ENCODE results near the gene TAF7. TPM values are rescaled to one million over a fixed set of nuclear protein-coding genes. Genes with fewer than 3 reads are reported as not detected.
"Not testable (repeated sequence)": the region's sequence is repeated elsewhere in the genome, so short reads cannot be mapped to it uniquely, and the experiment has no call there.

TAF7 gene
- total RNA-seq, 2 experiments from 2014 or later: 57.0 to 57.9 TPM

GRCh38 chr5:141330299-141331080, 9.9 kb upstream of the TAF7 start, which contains the start of gene PCDHGA1:
PCDHGA1 (plus strand) TSS chr5:141330514.
- Mint-ChIP-seq H3K27me3 (ENCODE audit: low read depth) (peaks cover 52% of the 10 kb centered on the region), H3K27ac (no peak within 1 kb of the TSS), H3K9me3 (peaks cover 26% of the 10 kb centered on the region), H3K4me3 (no peak within 1 kb of the TSS), H3K36me3 (ENCODE audit: low read depth) (peaks cover 19% of the 10 kb centered on the region), H3K4me1 (ENCODE audit: low read depth) (peaks cover 2% of the 10 kb centered on the region)
- CTCF ChIA-PET: interaction anchor here (0.7 to 2.7 kb wide), 4 partner anchors 9 to 233 kb away, joined by 3 to 19 read pairs (median 4); partner anchors contain the start of gene TAF7
- intact Hi-C loops (cut with micrococcal nuclease): no loop called here
- DNase-seq: peak; percentile 38

GRCh38 chr5:141328231-141328630, 7.6 kb upstream of the TAF7 start:
- Mint-ChIP-seq H3K27me3 (ENCODE audit: low read depth) (peaks cover 39% of the 10 kb centered on the region), H3K9me3 (peaks cover 19% of the 10 kb centered on the region), H3K36me3 (ENCODE audit: low read depth) (peaks cover 12% of the 10 kb centered on the region), H3K4me1 (ENCODE audit: low read depth) (peaks cover 2% of the 10 kb centered on the region), H3K4me3 (no peak overlapping the region), H3K27ac (no peak overlapping the region)
- no peak for DNase-seq
- CTCF ChIA-PET: interaction anchor here (0.6 to 2.7 kb wide), 8 partner anchors 8 to 230 kb away, joined by 3 to 19 read pairs (median 4); partner anchors contain the start of genes PCDHB8, PCDHGA2, PCDHGA4 and TAF7
- intact Hi-C loops (cut with micrococcal nuclease): loop anchor here (10.0 kb wide), 1 partner anchor 243 kb away; no protein-coding TSS in a partner anchor

GRCh38 chr5:141326088-141326854, 5.7 kb upstream of the TAF7 start:
- H3K9me3 Mint-ChIP-seq: peaks cover 12% of the 10 kb centered on the region
- CTCF ChIA-PET: interaction anchor here (0.6 to 1.5 kb wide), 3 partner anchors 44 to 186 kb away, joined by 4 to 6 read pairs (median 4); partner anchors contain the start of gene PCDHGA12
- DNase-seq: peak; percentile 82
- H3K27ac Mint-ChIP-seq: no peak overlapping the region
- intact Hi-C loops (cut with micrococcal nuclease): loop anchor here (1.0 to 10.0 kb wide), 2 partner anchors 198 to 241 kb away; no protein-coding TSS in a partner anchor
- H3K4me3 Mint-ChIP-seq: peak overlapping the region; percentile 82
- peaks cover 2% of the 10 kb centered on the region for H3K36me3 Mint-ChIP-seq (ENCODE audit: low read depth)
- peaks cover 2% of the 10 kb centered on the region for H3K4me1 Mint-ChIP-seq (ENCODE audit: low read depth)
- peaks cover 24% of the 10 kb centered on the region for H3K27me3 Mint-ChIP-seq (ENCODE audit: low read depth)

- Mint-ChIP-seq H3K27ac (no peak overlapping the region), H3K9me3 (peaks cover 29% of the 10 kb centered on the region), H3K4me3 (no peak overlapping the region), H3K36me3 (ENCODE audit: low read depth) (peaks cover 32% of the 10 kb centered on the region), H3K27me3 (ENCODE audit: low read depth) (peaks cover 5% of the 10 kb centered on the region), H3K4me1 (ENCODE audit: low read depth) (peaks cover 26% of the 10 kb centered on the region)
- no peak for DNase-seq
- CTCF ChIA-PET: interaction anchor here (2.5 to 2.7 kb wide), 2 partner anchors 236 to 242 kb away, joined by 10 to 15 read pairs; no protein-coding TSS in a partner anchor
- intact Hi-C loops (cut with micrococcal nuclease): loop anchor here (5.0 to 10.0 kb wide), 2 partner anchors 237 to 1205 kb away; no protein-coding TSS in a partner anchor
Measured at GRCh38 chr5:141322261-141322660, 1.7 kb upstream of the TAF7 start.

- peaks cover 56% of the 10 kb centered on the region for H3K36me3 Mint-ChIP-seq (ENCODE audit: low read depth)
- peaks cover 45% of the 10 kb centered on the region for H3K9me3 Mint-ChIP-seq
- peak overlapping the region; percentile 99 for H3K27ac Mint-ChIP-seq
- CTCF ChIA-PET: interaction anchor here (0.6 to 2.1 kb wide), 22 partner anchors 8 to 1511 kb away, joined by 3 to 19 read pairs (median 4); partner anchors contain the start of genes PCDHGA1, PCDHGA10, PCDHGA12 and PCDHGA2
- H3K27me3 Mint-ChIP-seq (ENCODE audit: low read depth): no peaks in the 10 kb centered on the region
- peaks cover 25% of the 10 kb centered on the region for H3K4me1 Mint-ChIP-seq (ENCODE audit: low read depth)
- intact Hi-C loops (cut with micrococcal nuclease): loop anchor here (1.0 to 10.0 kb wide), 11 partner anchors 23 to 1202 kb away; partner anchors contain the start of genes ANKHD1, PCDHGA10, PCDHGA3 and PFDN1
- DNase-seq: no peak
- H3K4me3 Mint-ChIP-seq: peak overlapping the region; percentile 97
Measured at GRCh38 chr5:141319699-141320098, 885 bp downstream of the TAF7 start.

- H3K27ac Mint-ChIP-seq: peak overlapping the region; percentile 39
- H3K9me3 Mint-ChIP-seq: peaks cover 47% of the 10 kb centered on the region
- H3K4me1 Mint-ChIP-seq (ENCODE audit: low read depth): peaks cover 25% of the 10 kb centered on the region
- peak overlapping the region; percentile 97 for H3K4me3 Mint-ChIP-seq
- no peak for DNase-seq
- peaks cover 58% of the 10 kb centered on the region for H3K36me3 Mint-ChIP-seq (ENCODE audit: low read depth)
- H3K27me3 Mint-ChIP-seq (ENCODE audit: low read depth): no peaks in the 10 kb centered on the region
- CTCF ChIA-PET: interaction anchor here (0.9 to 2.1 kb wide), 6 partner anchors 10 to 1512 kb away, joined by 3 to 8 read pairs (median 4); partner anchors contain the start of gene PCDHGA10
- intact Hi-C loops (cut with micrococcal nuclease): no loop called here
Measured at GRCh38 chr5:141319202-141319601, 1.4 kb downstream of the TAF7 start.

- Mint-ChIP-seq H3K9me3 (peaks cover 65% of the 10 kb centered on the region), H3K4me1 (ENCODE audit: low read depth) (peaks cover 25% of the 10 kb centered on the region), H3K36me3 (ENCODE audit: low read depth) (peaks cover 75% of the 10 kb centered on the region)
- H3K4me3 Mint-ChIP-seq; H3K27me3 Mint-ChIP-seq (ENCODE audit: low read depth); H3K27ac Mint-ChIP-seq; CTCF ChIA-PET; intact Hi-C loops (cut with micrococcal nuclease); DNase-seq: not testable (repeated sequence)
Measured at GRCh38 chr5:141316963-141317362, 3.6 kb downstream of the TAF7 start.

GRCh38 chr5:141313711-141314110, 6.9 kb downstream of the TAF7 start:
- Mint-ChIP-seq H3K27ac (no peak overlapping the region), H3K27me3 (ENCODE audit: low read depth) (no peaks in the 10 kb centered on the region), H3K4me3 (no peak overlapping the region), H3K36me3 (ENCODE audit: low read depth) (peaks cover 71% of the 10 kb centered on the region), H3K9me3 (peaks cover 76% of the 10 kb centered on the region), H3K4me1 (ENCODE audit: low read depth) (peaks cover 6% of the 10 kb centered on the region)
- CTCF ChIA-PET: no interaction called here
- intact Hi-C loops (cut with micrococcal nuclease): no loop called here
- DNase-seq: no peak

- no peak for DNase-seq
- intact Hi-C loops (cut with micrococcal nuclease): no loop called here
- H3K27me3 Mint-ChIP-seq (ENCODE audit: low read depth): no peaks in the 10 kb centered on the region
- peaks cover 70% of the 10 kb centered on the region for H3K9me3 Mint-ChIP-seq
- H3K4me1 Mint-ChIP-seq (ENCODE audit: low read depth): no peaks in the 10 kb centered on the region
- H3K27ac Mint-ChIP-seq: no peak overlapping the region
- H3K36me3 Mint-ChIP-seq (ENCODE audit: low read depth): peaks cover 49% of the 10 kb centered on the region
- CTCF ChIA-PET: no interaction called here
- H3K4me3 Mint-ChIP-seq: no peak overlapping the region
Measured at GRCh38 chr5:141306630-141307029, 14.0 kb downstream of the TAF7 start.

- Mint-ChIP-seq H3K27me3 (ENCODE audit: low read depth) (no peaks in the 10 kb centered on the region), H3K27ac (no peak within 1 kb of the TSS), H3K9me3 (peaks cover 55% of the 10 kb centered on the region), H3K4me3 (no peak within 1 kb of the TSS), H3K4me1 (ENCODE audit: low read depth) (no peaks in the 10 kb centered on the region), H3K36me3 (ENCODE audit: low read depth) (peaks cover 41% of the 10 kb centered on the region)
- CTCF ChIA-PET: interaction anchor here (0.6 kb wide), 1 partner anchor 80 kb away, joined by 5 read pairs; the partner anchor contains the start of gene PCDHB14
- intact Hi-C loops (cut with micrococcal nuclease): no loop called here
- DNase-seq: no peak
Measured at GRCh38 chr5:141303756-141304155, 16.8 kb downstream of the TAF7 start, which contains the start of gene SLC25A2. SLC25A2 (minus strand) TSS chr5:141304049; CDS start chr5:141303865, 184 bp downstream.

- no peak for DNase-seq
- H3K27ac Mint-ChIP-seq: no peak overlapping the region
- H3K4me3 Mint-ChIP-seq: no peak overlapping the region
- H3K9me3 Mint-ChIP-seq: peaks cover 55% of the 10 kb centered on the region
- no peaks in the 10 kb centered on the region for H3K4me1 Mint-ChIP-seq (ENCODE audit: low read depth)
- CTCF ChIA-PET: no interaction called here
- no peaks in the 10 kb centered on the region for H3K27me3 Mint-ChIP-seq (ENCODE audit: low read depth)
- intact Hi-C loops (cut with micrococcal nuclease): no loop called here
- H3K36me3 Mint-ChIP-seq (ENCODE audit: low read depth): peaks cover 47% of the 10 kb centered on the region
Measured at GRCh38 chr5:141298376-141298775, 22.2 kb downstream of the TAF7 start.

- H3K27me3 Mint-ChIP-seq (ENCODE audit: low read depth): no peaks in the 10 kb centered on the region
- H3K4me1 Mint-ChIP-seq (ENCODE audit: low read depth): no peaks in the 10 kb centered on the region
- DNase-seq: no peak
- H3K4me3 Mint-ChIP-seq: no peak overlapping the region
- H3K36me3 Mint-ChIP-seq (ENCODE audit: low read depth): peaks cover 20% of the 10 kb centered on the region
- H3K27ac Mint-ChIP-seq: no peak overlapping the region
- H3K9me3 Mint-ChIP-seq: peaks cover 58% of the 10 kb centered on the region
- CTCF ChIA-PET: no interaction called here
- intact Hi-C loops (cut with micrococcal nuclease): no loop called here
Measured at GRCh38 chr5:141272906-141273305, 47.7 kb downstream of the TAF7 start.

Measured in activated naive CD4-positive, alpha-beta T cell treated with anti-CD3 and anti-CD28 coated beads for 36 hours (primary cell).